Colonic mucosa (tissue), 4 donors: ENCODE data around the gene DCST1. TPM values are rescaled to one million over a fixed set of nuclear protein-coding genes. Genes with fewer than 3 reads are reported as not detected.
A peak's percentile ranks its signal among the peaks of the same experiment; 100 is the strongest.

Source experiments
- DNase-seq: peaks from one replicate; pipeline ENCODE4 v3.0.0-alpha.2; 2020
- H3K27ac ChIP-seq: fragments of 200-600 bp; one replicate; pipeline ENCODE4 v1.8.0; 2021
- H3K27me3 ChIP-seq: fragments of 200-600 bp; one replicate; pipeline ENCODE4 v1.8.0; 2021
- H3K36me3 ChIP-seq: fragments of 200-600 bp; one replicate; pipeline ENCODE4 v1.8.0; 2021
- H3K4me1 ChIP-seq: fragments of 200-600 bp; one replicate; pipeline ENCODE4 v1.8.0; 2021; ENCODE audit warnings: mild to moderate bottlenecking
- H3K4me3 ChIP-seq: fragments of 200-600 bp; one replicate; pipeline ENCODE4 v1.8.0; 2021
- H3K9ac ChIP-seq, 2 donors: one replicate each; pipeline ENCODE4 v1.7.0; 2013; ENCODE audit warnings: control low read depth in 2 of 2, low read depth in 2 of 2, low read length in 2 of 2
- H3K9me3 ChIP-seq: fragments of 200-600 bp; one replicate; pipeline ENCODE4 v1.8.0; 2021
- intact Hi-C: fragments of 100-400 bp; cut with DNase I; formaldehyde crosslinking; loops from one replicate; pipeline ENCODE4 v1.14.1; 2022
- total RNA-seq, 2 donors: library from RNA; stranded (reverse); fragmentation: NEBNext Ultra II Directional in 1 of 2; extraction: Animal tissue kit (Norgen Biotek cat#: 25700) in 1 of 2; gene quantifications; one replicate each; pipeline ENCODE4 v1.2.1, GENCODE V29; 2021
- TF ChIP-seq, protein P1 (sequence below): fragments of 200-600 bp; IDR thresholded peaks from one replicate; pipeline ENCODE4 v1.8.0; 2022; ENCODE audit warnings: antibody characterized with exemption, mild to moderate bottlenecking
- donor health status: healthy.
- donor health status: DM: no; HTN: no; CAD: no.
- donor health status: DM: no; HTN: no; CAD: no.

Gene DCST1
- total RNA-seq, 2 donors from 2014 or later = not detected

DNA sequence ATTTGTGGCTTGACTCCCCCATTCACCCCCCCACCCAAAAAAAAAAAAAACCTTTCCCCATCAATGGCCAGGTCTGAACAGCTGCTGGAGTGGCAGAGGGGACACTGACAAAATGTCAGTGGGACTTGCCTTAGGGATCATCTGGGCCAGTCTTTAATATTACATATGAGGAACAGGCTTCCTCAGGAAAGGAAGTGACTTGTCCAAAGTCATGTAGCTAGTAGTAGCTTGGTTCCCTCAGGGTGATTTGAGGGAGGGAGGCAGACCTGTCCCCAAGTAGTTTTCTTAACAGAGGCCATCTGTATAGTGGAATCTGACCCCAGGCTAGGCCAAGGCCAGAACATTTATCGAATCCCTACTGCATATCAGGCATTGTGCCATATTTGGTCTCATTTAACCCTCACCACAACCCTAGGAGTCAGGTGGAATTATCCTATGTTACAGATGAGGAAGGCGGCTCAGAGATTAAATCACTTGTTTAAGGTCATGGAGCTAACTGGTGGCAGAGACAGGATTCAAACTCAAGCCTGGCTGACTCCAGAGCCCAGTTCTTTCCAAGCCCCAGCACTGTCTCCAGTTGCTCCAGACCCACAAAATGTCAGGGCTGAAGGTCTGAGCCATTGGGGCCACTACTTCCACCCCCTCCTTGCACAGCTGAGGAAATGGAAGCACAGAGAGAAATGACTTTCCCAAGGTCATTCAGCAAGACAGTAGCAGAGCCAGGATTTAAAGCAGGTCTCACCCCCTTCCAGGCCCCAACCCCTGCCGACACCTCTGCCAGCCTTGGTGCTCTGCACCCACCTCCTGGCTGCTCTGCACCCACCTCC, 20.6 kb upstream of the DCST1 start:
- Histone ChIP-seq H3K9me3 (no peaks in the 10 kb centered on the region), H3K27ac (peak overlapping the region; percentile 94), H3K27me3 (no peaks in the 10 kb centered on the region), H3K4me3 (no peak overlapping the region), H3K9ac (peak overlapping the region in 1 of 2 donors; percentile 80), H3K36me3 (peaks cover 13% of the 10 kb centered on the region), H3K4me1 (peaks cover 52% of the 10 kb centered on the region)
- no peak for DNase-seq
- TF ChIP-seq, protein P1, sequence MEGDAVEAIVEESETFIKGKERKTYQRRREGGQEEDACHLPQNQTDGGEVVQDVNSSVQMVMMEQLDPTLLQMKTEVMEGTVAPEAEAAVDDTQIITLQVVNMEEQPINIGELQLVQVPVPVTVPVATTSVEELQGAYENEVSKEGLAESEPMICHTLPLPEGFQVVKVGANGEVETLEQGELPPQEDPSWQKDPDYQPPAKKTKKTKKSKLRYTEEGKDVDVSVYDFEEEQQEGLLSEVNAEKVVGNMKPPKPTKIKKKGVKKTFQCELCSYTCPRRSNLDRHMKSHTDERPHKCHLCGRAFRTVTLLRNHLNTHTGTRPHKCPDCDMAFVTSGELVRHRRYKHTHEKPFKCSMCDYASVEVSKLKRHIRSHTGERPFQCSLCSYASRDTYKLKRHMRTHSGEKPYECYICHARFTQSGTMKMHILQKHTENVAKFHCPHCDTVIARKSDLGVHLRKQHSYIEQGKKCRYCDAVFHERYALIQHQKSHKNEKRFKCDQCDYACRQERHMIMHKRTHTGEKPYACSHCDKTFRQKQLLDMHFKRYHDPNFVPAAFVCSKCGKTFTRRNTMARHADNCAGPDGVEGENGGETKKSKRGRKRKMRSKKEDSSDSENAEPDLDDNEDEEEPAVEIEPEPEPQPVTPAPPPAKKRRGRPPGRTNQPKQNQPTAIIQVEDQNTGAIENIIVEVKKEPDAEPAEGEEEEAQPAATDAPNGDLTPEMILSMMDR = no peak
- intact Hi-C loops = no loop called here

DNA sequence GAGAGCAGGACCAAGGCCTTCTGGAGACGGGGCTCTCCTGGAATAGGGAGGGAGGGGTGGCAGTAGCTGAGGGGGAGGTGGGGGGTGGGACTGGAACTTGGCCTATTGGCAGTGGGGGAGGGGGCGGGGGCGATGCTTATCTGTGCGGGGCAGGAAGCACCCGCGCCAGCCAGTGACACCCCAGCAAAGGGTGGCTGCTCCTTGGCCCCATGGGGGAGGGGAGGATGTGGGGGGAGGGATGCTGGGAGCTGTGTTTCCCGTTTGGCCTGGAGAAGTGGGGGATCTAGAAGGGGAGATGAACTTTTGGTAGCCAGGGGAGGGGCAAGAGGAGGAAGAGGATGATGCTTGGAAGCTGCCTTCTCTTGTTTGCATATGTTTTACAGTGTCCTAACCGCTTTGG, 20.0 kb upstream of the DCST1 start:
- H3K27me3 ChIP-seq = no peaks in the 10 kb centered on the region
- peaks cover 13% of the 10 kb centered on the region for H3K36me3 ChIP-seq
- H3K4me3 ChIP-seq = no peak overlapping the region
- intact Hi-C loops = no loop called here
- H3K9ac ChIP-seq = peak overlapping the region in 1 of 2 donors; percentile 80
- peak overlapping the region; percentile 94 for H3K27ac ChIP-seq
- no peaks in the 10 kb centered on the region for H3K9me3 ChIP-seq
- peak; percentile 38 for DNase-seq
- TF ChIP-seq, protein P1 = no peak
- H3K4me1 ChIP-seq = peaks cover 51% of the 10 kb centered on the region

DNA sequence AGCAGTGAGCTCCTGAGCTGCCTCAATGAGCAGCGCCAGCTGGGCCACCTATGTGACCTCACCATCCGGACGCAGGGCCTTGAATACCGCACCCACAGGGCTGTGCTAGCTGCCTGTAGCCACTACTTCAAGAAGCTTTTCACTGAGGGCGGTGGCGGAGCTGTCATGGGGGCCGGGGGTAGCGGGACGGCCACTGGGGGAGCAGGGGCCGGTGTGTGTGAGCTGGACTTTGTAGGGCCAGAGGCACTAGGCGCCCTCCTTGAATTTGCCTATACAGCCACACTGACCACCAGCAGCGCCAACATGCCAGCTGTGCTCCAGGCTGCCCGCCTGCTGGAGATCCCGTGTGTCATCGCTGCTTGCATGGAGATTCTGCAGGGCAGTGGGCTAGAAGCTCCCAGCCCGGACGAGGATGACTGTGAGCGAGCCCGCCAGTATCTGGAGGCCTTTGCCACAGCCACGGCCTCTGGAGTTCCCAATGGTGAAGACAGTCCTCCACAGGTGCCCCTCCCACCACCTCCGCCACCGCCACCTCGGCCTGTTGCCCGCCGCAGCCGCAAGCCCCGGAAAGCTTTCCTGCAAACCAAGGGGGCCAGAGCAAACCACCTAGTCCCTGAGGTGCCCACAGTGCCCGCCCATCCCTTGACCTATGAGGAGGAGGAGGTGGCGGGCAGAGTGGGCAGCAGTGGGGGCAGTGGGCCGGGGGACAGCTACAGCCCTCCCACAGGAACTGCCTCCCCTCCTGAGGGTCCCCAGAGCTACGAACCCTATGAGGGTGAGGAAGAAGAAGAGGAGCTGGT, 18.7 kb upstream of the DCST1 start:
- Histone ChIP-seq H3K36me3 (peaks cover 13% of the 10 kb centered on the region), H3K27me3 (no peaks in the 10 kb centered on the region), H3K4me3 (no peak overlapping the region), H3K27ac (no peak overlapping the region), H3K4me1 (peaks cover 51% of the 10 kb centered on the region), H3K9ac (peak overlapping the region in 1 of 2 donors; percentile 21), H3K9me3 (no peaks in the 10 kb centered on the region)
- no peak for DNase-seq
- TF ChIP-seq, protein P1 = no peak
- intact Hi-C loops = no loop called here

DNA sequence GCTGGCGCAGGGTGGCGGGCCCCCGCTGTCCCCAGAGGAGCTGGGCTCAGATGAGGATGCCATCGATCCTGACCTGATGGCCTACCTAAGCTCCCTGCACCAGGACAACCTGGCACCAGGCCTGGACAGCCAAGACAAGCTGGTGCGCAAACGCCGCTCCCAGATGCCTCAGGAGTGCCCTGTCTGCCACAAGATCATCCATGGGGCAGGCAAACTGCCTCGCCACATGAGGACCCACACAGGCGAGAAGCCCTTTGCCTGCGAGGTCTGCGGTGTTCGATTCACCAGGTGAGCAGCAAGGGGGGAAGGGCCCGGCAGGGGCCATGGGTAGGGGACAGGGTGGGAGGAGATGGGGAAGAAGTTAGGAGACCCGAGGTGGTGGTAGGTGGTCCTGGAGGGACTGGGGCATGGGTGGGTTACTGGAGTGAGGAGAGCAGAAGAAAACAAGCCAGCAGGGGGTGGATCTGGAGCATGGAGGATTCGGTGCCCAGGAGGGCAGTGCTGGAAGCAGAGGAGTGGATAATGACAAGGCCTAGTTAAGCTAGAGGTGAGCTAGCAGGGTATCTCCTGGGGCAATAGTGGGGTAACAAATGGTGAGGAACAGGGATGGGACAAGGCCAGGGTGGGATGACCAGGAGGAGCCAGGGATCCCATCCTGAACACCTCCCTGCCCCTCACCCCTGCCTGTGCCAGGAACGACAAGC, 17.9 kb upstream of the DCST1 start:
- no peak overlapping the region for H3K4me3 ChIP-seq
- H3K27ac ChIP-seq = peak overlapping the region; percentile 80
- H3K9me3 ChIP-seq = no peaks in the 10 kb centered on the region
- no peak for DNase-seq
- peaks cover 45% of the 10 kb centered on the region for H3K4me1 ChIP-seq
- TF ChIP-seq, protein P1 = no peak
- H3K27me3 ChIP-seq = no peaks in the 10 kb centered on the region
- intact Hi-C loops = no loop called here
- peak overlapping the region in 1 of 2 donors; percentile 86 for H3K9ac ChIP-seq
- peaks cover 13% of the 10 kb centered on the region for H3K36me3 ChIP-seq

DNA sequence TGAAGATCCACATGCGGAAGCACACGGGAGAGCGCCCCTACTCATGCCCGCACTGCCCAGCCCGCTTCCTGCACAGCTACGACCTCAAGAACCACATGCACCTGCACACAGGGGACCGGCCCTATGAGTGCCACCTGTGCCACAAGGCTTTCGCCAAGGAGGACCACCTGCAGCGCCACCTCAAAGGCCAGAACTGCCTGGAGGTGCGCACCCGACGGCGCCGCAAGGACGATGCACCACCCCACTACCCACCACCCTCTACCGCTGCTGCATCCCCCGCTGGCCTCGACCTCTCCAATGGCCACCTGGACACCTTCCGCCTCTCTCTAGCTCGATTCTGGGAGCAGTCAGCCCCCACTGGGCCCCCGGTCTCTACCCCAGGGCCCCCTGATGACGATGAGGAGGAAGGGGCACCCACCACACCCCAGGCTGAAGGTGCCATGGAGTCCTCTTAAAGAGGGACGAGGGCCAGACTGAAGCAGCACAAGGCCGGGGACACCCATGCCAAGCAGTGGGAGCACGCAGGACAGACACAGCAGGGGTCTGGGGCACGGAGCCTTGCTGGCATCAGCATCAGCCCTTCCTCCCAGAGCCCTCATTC, 17.3 kb upstream of the DCST1 start:
- H3K36me3 ChIP-seq = peaks cover 13% of the 10 kb centered on the region

More for the DNA sequence above, 17.3 kb upstream of the DCST1 start:
- DNase-seq = peak; percentile 43
- TF ChIP-seq, protein P1 = no peak
- no peaks in the 10 kb centered on the region for H3K9me3 ChIP-seq
- H3K9ac ChIP-seq = peak overlapping the region in 1 of 2 donors; percentile 86
- no peaks in the 10 kb centered on the region for H3K27me3 ChIP-seq
- peak overlapping the region; percentile 37 for H3K4me3 ChIP-seq
- intact Hi-C loops = no loop called here
- peak overlapping the region; percentile 80 for H3K27ac ChIP-seq
- peaks cover 40% of the 10 kb centered on the region for H3K4me1 ChIP-seq
